HUES6 (cell line): Measurements from ENCODE around the gene EXOC3.
A peak's percentile ranks its signal among the peaks of the same experiment; 100 is the strongest.
"Not testable (repeated sequence)": the region's sequence is repeated elsewhere in the genome, so short reads cannot be mapped to it uniquely, and the experiment has no call there.

Source experiments
- H3K27ac ChIP-seq: 2 replicates; pipeline ENCODE4 v1.7.0; 2013; ENCODE audit warnings: low read depth, mild to moderate bottlenecking, low read length, inconsistent platforms
- H3K27me3 ChIP-seq: 2 replicates; pipeline ENCODE4 v1.6.1; 2013; ENCODE audit warnings: low read length; ENCODE audit not compliant: control insufficient read depth, insufficient read depth
- H3K36me3 ChIP-seq: 2 replicates; pipeline ENCODE4 v1.6.1; 2013; ENCODE audit warnings: low read length; ENCODE audit not compliant: control insufficient read depth, insufficient read depth
- H3K4me1 ChIP-seq: 2 replicates; pipeline ENCODE4 v1.6.1; 2013; ENCODE audit warnings: low read length; ENCODE audit not compliant: control insufficient read depth, insufficient read depth
- H3K4me3 ChIP-seq: 2 replicates; pipeline ENCODE4 v1.5.1; 2013; ENCODE audit warnings: low read depth, low read length
- H3K9ac ChIP-seq: one replicate; pipeline ENCODE4 v1.6.1; 2013; ENCODE audit warnings: mild to moderate bottlenecking, low read length
- H3K9me3 ChIP-seq: 2 replicates; pipeline ENCODE4 v1.6.1; 2013; ENCODE audit warnings: low read depth, low read length; ENCODE audit not compliant: control insufficient read depth, insufficient read depth

The EXOC3 gene

GRCh38 chr5:442335-443238 lies at the start of gene EXOC3:
Gene EXOC3 (plus strand): TSS chr5:443176. CDS start chr5:446206, 3,030 bp downstream.
- no peaks in the 10 kb centered on the region for H3K9me3 ChIP-seq
- peaks cover 7% of the 10 kb centered on the region; the same call in 1 of the 2 replicates for H3K4me1 ChIP-seq
- peak within 1 kb of the TSS; percentile 94 for H3K4me3 ChIP-seq
- H3K9ac ChIP-seq = peak within 1 kb of the TSS; percentile 82
- no peak within 1 kb of the TSS for H3K27ac ChIP-seq
- peaks cover 10% of the 10 kb centered on the region for H3K36me3 ChIP-seq
- no peaks in the 10 kb centered on the region for H3K27me3 ChIP-seq

- peaks cover 10% of the 10 kb centered on the region; the same call in 1 of the 2 replicates for H3K4me1 ChIP-seq
- H3K4me3 ChIP-seq = no peak overlapping the region
- no peak overlapping the region for H3K27ac ChIP-seq
- no peaks in the 10 kb centered on the region for H3K27me3 ChIP-seq
- H3K9me3 ChIP-seq = no peaks in the 10 kb centered on the region
- no peaks in the 10 kb centered on the region for H3K36me3 ChIP-seq
- H3K9ac ChIP-seq = no peak overlapping the region
Measured at GRCh38 chr5:393846-394275, 49.1 kb upstream of the EXOC3 start.

- H3K9ac ChIP-seq = no peak overlapping the region
- H3K9me3 ChIP-seq = no peaks in the 10 kb centered on the region
- H3K27me3 ChIP-seq = no peaks in the 10 kb centered on the region; the same call in 1 of the 2 replicates
- H3K27ac ChIP-seq = no peak overlapping the region
- no peaks in the 10 kb centered on the region for H3K36me3 ChIP-seq
- H3K4me1 ChIP-seq = peaks cover 12% of the 10 kb centered on the region
- H3K4me3 ChIP-seq = no peak overlapping the region
Measured at GRCh38 chr5:394671-395155, 48.3 kb upstream of the EXOC3 start.

GRCh38 chr5:395156-395920 lies 47.6 kb upstream of the EXOC3 start:
- Histone ChIP-seq H3K36me3 (no peaks in the 10 kb centered on the region), H3K27ac (no peak overlapping the region), H3K4me1 (peaks cover 18% of the 10 kb centered on the region), H3K27me3 (no peaks in the 10 kb centered on the region; the same call in 1 of the 2 replicates), H3K9me3 (no peaks in the 10 kb centered on the region), H3K9ac (no peak overlapping the region), H3K4me3 (no peak overlapping the region)

- H3K27ac ChIP-seq = no peak overlapping the region
- no peak overlapping the region for H3K4me3 ChIP-seq
- H3K27me3 ChIP-seq = no peaks in the 10 kb centered on the region; the same call in 1 of the 2 replicates
- peaks cover 19% of the 10 kb centered on the region for H3K4me1 ChIP-seq
- no peaks in the 10 kb centered on the region for H3K9me3 ChIP-seq
- no peak overlapping the region for H3K9ac ChIP-seq
- no peaks in the 10 kb centered on the region for H3K36me3 ChIP-seq
Measured at GRCh38 chr5:395921-396530, 47.0 kb upstream of the EXOC3 start.

GRCh38 chr5:396531-396961 lies 46.4 kb upstream of the EXOC3 start:
- peaks cover under 1% of the 10 kb centered on the region; the same call in 1 of the 2 replicates for H3K27me3 ChIP-seq
- H3K9me3 ChIP-seq = no peaks in the 10 kb centered on the region
- no peak overlapping the region for H3K4me3 ChIP-seq
- peaks cover 19% of the 10 kb centered on the region for H3K4me1 ChIP-seq
- no peak overlapping the region for H3K27ac ChIP-seq
- H3K9ac ChIP-seq = no peak overlapping the region
- H3K36me3 ChIP-seq = no peaks in the 10 kb centered on the region

GRCh38 chr5:398141-398474 lies 44.9 kb upstream of the EXOC3 start:
- H3K4me1 ChIP-seq = peaks cover 16% of the 10 kb centered on the region
- H3K36me3 ChIP-seq, H3K27me3 ChIP-seq, H3K4me3 ChIP-seq, H3K27ac ChIP-seq, H3K9me3 ChIP-seq, H3K9ac ChIP-seq: not testable (repeated sequence)

- Histone ChIP-seq H3K9ac (no peak overlapping the region), H3K27me3 (peaks cover 6% of the 10 kb centered on the region; the same call in 1 of the 2 replicates), H3K36me3 (no peaks in the 10 kb centered on the region), H3K4me3 (no peak overlapping the region), H3K4me1 (peaks cover 16% of the 10 kb centered on the region), H3K9me3 (no peaks in the 10 kb centered on the region), H3K27ac (no peak overlapping the region)
Measured at GRCh38 chr5:398475-399295, 44.3 kb upstream of the EXOC3 start.

- Histone ChIP-seq H3K4me3 (no peak overlapping the region), H3K36me3 (no peaks in the 10 kb centered on the region), H3K9ac (no peak overlapping the region), H3K4me1 (peaks cover 10% of the 10 kb centered on the region), H3K27ac (no peak overlapping the region), H3K9me3 (no peaks in the 10 kb centered on the region), H3K27me3 (peaks cover 11% of the 10 kb centered on the region; the same call in 1 of the 2 replicates)
Measured at GRCh38 chr5:399296-400281, 43.4 kb upstream of the EXOC3 start.
